Right hindlimb (tissue), 1 donor: ENCODE results near the gene DNAJC1.
"Not testable (repeated sequence)": the region's sequence is repeated elsewhere in the genome, so short reads cannot be mapped to it uniquely, and the experiment has no call there.

ENCODE experiments used
- DNase-seq: peaks from one replicate; pipeline ENCODE4 v3.0.0-alpha.2; 2018

The DNAJC1 gene, protein sequence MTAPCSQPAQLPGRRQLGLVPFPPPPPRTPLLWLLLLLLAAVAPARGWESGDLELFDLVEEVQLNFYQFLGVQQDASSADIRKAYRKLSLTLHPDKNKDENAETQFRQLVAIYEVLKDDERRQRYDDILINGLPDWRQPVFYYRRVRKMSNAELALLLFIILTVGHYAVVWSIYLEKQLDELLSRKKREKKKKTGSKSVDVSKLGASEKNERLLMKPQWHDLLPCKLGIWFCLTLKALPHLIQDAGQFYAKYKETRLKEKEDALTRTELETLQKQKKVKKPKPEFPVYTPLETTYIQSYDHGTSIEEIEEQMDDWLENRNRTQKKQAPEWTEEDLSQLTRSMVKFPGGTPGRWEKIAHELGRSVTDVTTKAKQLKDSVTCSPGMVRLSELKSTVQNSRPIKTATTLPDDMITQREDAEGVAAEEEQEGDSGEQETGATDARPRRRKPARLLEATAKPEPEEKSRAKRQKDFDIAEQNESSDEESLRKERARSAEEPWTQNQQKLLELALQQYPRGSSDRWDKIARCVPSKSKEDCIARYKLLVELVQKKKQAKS

DNA sequence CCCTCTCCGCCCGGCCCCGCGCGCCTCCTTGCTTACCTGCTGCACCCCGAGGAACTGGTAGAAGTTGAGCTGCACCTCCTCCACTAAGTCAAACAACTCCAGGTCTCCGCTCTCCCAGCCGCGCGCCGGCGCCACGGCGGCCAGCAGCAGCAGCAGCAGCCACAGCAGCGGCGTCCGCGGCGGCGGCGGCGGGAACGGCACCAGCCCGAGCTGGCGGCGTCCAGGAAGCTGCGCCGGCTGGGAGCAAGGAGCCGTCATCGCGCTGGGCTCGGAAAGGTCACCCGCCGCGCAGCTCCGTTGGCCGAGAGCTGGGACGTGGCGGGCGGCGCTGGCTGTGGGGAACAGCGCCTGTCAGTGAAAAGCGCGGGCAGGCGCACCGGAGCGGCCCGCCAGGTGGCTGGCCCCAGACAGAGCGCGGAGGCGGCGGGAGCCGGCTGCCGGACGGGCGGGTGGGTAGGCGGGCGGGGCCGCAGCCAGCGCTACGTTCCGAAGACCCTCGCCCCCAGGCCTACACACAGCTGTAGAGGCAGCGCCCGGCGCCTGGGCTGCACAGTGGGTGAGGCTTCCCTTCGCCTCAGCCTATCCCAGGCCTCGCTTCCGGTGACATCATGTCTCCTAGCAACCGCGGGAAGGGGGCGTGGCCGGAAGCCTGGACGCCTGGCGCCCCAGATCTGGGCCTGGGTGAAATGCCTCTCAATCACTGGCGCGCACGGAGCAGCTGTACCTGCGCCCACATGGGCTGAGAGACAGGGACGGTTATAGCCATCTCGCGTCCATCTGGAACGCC, at the start of gene DNAJC1:
DNAJC1 (minus strand) TSS at position 554 of the 787 bp plus-strand sequence; CDS start at position 258, 296 bp downstream.
- peak; percentile 99 for DNase-seq

DNA sequence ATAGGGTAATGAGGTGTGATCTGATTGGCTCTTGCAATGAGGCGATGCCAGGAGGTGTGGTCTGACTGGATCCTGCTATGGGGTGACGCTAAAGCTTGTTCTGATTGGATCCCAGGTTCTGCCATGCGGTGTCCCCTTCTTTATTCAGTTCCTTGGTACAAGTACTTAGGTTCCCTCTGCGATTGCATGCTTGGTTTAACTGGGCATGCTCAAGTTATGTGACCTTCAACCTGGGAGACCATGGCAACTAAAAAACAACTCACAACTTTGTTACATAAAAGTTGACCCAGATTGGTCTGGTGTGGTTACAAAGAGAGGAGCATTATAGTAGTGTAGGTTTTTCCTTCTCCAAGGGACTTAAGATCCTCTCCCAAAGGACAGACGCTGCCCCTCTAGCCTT, 49.5 kb upstream of the DNAJC1 start:
- no peak for DNase-seq

DNA sequence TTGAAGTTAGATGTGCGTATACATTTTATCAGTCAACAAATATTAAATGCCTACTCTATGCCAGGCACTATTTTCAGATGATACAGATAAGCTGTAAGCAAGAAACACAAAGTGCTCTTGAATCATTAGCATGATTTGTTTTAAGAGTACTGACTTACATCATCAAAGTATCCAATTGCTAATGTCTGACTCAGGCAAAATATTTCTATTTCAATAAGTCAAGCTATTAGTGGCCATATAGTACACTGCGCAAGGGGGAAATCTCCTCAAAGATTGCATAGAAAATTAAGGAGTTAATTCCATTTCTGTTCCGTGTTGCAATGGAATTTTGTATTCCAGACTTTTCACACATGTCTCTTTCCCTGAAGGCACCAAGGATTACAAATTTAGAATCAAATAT, 46.1 kb upstream of the DNAJC1 start:
- DNase-seq, result no peak

DNA sequence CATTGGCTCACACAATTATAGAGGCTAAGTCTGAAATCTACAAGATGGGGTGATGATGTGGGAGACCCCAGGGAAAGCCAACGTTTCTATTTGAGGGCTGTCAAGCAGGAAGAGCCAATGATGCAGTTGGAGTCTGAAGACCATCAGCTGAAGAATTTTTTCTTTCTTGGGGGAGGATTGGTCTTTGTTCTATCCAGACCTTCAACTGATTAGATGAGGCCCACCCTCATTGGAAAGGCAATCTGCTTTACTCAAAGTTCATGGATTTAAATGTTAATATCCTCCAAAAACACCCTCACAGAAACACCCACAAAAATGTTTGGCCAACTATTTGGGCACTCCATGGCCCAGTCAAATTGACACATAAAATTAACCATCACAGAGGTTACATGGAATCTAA, 44.3 kb upstream of the DNAJC1 start:
- DNase-seq, result no peak

DNA sequence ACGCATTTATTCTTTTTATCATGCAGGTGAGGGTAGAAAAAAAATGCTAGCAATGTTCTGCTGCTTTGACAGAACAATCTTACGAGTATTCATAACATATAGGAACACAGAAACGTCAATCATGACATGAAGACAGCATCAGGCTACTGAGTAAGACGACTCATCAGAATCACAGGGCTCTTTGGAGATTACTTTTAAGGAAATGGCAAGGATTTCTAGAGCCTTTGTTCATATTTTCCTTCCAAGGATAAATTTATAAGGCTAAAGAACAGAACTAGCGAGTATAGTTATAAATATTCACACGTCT, 39.8 kb upstream of the DNAJC1 start:
- DNase-seq, result no peak

DNA sequence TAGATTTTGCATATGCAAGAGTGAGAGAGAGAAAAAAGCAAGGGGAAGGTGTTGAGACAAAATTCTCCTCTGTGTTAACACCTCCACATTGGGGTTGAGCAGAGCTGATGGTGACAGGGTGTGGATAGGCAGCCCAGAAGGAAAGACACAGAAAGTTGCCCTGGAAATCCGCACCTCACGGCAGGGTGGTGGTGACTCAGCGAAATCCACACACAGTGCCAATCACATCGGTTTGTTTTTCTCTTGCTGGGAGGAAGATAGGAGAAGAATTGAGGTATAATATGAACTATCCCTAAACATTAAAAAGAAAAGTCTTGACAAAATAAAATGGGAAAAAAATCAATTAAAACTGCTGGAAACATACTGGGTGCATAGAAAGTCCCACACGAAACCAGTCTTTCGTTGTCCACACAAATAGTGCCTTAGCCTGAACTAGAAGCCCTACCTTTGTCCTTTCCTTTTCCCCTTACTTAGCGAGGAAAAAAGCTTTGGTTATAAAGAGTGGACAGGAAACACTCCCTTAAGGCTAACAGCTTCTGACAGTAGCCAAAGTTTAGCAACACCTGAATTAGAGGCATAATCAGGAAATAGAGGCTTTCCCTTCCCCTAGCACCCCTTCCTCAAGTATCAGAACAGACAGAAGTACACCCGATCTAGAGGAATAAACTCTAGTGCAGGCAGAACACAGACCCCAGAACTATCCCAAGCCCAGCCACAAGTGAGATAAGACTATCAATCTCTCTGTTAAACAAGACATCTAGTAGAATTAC, 39.2 kb upstream of the DNAJC1 start:
- DNase-seq, result no peak

DNA sequence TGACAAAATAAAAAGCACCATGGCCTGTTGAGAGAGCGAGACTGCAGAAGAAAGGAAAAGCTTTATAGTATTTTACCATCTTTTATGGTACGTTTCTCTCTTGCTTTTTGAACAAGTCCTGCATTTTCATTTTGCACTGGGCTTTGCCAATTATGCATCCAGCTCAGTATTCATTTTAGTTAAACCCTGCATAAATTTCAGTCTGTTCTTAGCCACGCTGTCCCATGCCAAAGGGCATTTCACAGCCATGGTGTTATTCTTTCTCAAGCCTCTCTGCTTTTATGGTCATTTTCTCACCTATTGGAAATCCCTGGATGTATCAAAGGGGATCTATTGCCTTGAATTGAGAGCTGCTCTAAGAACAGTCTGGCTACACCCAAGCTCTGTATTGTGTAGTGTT, 30.8 kb upstream of the DNAJC1 start:
- no peak for DNase-seq

DNA sequence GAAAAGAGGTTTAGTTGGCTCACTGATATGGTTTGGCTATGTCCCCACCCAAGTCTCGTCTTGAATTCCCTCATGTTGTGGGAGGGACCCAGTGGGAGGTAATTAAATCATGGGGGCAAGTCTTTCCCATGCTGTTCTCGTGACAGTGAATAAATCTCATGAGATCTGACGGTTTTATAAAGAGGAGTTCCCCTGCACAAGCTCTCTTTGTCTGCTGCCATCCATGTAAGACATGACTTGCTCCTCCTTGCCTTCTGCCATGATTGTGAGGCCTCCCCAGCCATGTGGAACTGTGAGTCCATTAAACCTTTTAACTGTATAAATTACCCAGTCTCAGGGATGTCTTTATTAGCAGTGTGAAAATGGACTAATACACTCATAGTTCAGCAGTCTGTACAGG, 28.7 kb upstream of the DNAJC1 start:
- not testable (repeated sequence) for DNase-seq

DNA sequence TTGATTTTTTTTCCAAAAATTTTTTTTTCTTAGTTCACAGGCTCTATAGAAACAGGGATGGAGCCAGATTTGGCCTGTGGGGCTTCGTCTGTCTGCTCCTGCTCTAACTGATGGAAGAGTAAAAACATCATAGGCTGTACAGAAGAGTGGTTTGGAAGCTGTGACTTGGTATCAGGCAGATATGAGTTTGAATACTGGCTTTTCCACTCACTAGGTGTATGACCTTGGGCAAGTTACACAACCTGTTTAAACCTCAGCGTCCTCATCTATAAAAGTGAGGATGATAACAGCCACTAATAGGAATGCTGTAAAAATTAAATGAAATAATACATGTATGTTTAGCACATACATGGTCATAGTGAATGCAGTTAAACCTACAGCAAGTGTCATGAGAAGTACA, 26.9 kb upstream of the DNAJC1 start:
- DNase-seq, result no peak

DNA sequence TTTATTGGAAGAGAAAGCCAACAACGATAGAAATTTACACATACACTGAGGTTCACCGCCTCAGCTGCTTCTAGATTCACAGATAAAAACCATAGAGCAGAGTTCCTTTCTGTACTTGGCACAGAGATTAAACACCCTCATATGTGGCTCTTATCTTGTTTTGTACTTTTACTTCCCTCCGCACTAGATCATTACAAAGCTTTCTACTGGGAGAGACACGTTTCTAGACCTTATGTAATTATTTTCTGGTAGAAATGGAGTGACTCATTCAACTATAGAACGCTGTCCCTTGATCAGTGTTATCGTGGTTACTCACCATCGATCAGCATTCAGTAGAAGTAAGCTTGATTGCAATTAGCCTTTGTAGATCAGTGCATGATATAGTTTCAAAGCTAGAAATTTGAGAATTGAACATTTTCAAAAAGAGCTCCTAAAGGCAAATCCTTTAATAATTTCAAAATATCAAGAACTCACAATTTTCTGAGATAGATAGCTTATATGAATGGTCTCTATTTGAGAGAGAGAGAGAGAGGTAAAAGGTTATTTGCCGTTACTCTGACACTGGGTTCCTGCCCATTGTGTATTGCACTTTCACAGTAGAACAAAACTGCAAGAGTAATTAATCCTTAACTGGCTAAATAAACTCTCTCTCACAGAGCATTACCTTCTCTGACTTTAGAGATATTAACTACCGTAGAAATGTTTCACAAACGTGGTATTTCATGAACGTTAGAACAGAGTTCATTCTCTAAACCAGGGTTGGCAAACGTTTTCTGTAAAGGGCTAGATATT, 26.1 kb upstream of the DNAJC1 start:
- DNase-seq, result no peak

DNA sequence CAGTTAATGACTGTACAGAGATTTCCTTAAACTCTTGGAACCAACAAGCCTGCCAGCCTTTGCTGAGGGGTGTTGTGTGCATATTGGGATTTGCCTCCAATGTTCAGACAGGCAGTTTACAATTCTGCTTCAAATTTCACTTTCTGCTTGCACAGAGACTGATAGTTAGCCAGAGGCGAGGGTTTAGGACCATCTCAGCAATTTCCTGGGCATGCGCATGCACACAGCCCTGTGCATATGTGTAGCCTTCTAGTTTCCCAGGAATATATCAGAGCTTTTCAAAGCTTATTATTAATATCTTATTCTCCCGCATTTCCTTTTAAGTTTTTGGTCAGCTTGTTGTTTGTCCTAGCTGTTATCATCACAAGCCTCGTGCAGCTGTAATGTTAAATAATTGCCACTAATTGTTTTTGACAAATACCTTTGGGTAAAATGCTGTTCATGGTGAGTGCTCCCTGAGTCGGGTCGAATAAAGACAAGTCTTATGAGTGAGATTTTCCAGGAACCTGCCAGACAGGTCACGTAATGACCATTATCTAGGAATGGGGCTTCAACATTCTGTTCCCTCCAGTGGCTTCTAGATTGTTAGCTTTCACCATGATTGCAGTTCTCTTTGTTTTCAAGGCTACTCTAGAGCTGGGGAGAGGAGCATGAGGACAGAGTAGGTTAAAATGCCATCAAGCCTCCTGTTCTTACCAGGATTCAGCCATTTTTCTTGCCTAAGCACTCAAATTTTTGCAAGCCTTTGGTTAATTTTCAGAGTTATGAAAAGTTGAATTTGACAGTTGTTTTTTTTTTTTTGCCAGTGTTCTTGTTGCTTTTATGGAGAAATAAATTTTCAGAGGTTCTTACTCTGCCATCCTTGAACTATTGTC, 24.1 kb upstream of the DNAJC1 start:
- DNase-seq, result no peak

DNA sequence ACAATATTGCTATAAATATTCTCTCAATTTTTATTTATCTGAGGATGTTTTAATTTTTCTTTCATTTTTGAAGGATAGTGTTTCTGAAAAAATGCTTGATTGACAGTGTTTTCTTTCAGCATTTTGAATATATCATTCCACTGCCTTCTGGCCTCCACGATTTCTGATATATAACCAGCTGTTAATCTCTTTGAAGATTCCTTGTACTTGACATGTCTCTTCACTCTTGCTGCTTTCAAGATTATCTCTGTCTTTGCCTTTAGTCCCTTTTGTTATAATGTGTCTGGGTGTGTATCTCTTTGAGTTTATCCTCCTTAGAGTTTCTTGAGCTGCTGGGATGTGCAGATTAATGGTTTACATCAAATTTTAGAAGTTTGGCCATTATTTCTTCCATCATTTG, 22.8 kb upstream of the DNAJC1 start:
- no peak for DNase-seq

DNA sequence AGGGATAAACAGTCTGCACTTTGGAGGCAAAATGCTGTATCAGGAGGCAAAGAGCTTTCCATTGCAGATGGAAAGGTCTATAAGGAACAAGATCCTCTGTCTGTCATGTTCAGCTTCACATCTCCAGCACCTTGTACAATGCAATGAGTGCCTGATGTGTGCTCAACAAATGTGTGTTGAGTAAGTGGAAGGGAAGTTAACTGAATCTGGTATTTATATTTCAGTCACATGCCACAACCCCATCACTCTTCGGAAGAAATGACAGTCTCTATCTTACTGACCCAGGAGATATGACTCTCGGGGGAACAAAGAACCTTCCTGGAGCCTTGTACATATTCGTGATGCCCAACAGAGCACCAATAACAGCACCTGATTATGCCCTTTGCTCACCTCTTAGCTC, 20.0 kb upstream of the DNAJC1 start:
- no peak for DNase-seq

DNA sequence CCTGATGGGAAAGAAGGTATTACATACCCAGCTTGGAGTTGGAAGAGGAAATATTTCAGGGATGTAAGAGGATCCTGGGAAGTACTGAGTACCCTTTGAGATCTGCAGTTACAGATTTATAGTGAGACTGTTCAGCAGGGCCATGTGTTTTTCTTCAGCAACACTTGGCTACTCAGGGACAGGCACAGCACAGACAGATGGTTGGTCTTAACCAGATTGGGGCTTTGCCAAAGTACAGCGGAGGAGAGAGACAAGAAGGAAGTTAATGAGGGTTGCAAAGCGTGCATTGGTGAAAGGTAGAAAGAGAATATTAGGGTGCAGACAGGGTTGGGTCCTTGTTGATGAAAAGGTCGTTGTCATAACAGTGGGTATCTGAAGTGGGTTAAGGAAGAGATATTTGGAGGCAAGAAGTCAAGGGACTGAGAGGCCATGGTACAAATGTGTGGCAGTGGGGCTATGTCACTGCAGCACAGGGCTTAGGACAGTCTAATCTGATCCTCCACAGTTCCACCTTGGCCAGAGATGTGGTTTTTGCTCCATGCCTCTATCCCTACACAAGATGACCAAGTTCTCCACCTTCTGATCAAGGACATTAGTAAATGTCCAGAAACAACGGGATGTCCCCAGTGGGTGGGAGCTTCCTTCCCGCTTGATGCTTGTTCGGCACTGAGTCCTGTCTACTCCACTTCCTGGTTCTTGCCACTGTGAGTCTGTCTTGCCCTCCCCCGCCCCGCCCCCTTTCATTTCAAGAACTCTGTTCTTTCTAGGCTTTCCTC, 18.9 kb upstream of the DNAJC1 start:
- DNase-seq, result no peak

DNA sequence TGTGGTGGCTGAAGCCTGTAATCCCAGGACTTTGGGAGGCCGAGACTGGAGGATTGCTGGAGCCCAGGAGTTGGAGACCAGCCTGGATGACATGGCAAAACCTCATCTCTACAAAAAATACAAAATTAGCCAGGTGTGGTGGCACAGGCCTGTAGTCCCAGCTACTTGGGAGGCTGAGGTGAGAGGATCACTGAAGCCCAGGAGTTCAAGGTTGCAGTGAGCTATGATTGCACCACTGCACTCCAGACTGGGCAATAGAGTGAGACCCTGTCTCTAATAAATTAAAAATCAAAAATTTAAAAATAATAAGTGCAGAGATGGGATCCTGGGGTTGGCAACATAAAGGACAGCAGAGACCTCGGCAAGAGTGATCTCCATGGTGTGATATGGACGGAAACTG, 17.6 kb upstream of the DNAJC1 start:
- DNase-seq, result not testable (repeated sequence)

DNA sequence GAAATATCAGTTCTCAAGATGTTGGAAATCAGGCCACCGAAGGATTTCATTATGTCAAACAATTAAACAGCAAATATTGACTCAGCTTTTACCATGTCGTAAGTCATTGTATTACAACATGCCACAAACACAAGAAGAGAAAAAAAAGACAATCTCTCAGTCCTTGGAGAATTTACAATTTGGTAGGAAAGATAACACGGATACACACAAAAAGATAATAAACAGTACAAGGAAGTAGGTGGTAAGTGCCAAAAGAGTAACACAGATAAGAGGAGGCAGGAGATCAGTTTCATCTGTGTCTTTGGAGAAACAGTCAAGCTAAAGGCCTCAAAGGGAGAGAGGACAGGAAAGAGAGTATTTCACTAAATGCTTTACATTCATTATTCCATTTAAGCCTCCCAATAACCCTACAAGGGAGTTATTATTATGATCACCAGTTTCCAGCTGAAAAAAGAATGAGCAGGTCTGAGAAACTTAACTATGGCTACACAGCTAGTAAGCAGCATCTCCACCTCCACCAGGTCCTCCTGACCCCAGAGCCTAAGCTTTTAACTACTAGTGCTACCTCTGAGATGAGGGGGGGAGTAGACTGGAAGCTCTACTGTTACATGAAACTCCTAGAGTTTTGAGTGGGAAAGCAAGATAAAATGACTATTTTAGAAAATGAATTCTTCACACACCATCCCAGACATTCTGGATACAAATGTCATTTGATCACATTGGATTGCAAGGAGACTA, 13.9 kb upstream of the DNAJC1 start:
- DNase-seq, result no peak

DNA sequence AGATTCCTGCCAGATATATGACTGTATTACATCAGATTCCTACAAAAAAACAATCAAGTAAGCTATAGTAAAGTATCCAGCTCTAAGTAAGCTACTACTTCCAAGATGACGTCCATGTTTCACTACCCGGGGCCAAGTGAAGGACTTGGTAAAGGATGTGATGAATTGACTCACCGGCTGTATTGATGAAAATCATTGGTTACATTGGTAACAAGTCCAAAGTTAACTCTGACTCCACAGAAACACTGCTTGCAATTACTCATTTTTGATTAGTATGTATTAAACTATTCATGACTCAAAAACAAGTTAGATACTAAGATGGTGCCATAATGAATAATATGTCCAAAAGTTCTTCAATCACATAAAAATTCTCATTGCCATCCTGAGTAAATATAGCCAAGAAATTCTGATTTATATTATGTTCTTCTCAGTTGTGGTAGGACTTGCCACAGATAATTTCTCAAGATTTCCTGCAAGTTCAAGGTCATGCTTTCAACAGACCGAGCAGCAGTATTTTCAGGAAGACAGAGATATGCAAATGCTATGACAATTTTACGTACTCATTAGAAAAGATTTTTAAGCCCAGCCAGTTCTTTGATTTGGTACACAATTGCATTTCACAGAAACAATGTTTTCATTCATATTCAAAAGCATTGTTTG, 12.6 kb upstream of the DNAJC1 start:
- DNase-seq, result no peak

DNA sequence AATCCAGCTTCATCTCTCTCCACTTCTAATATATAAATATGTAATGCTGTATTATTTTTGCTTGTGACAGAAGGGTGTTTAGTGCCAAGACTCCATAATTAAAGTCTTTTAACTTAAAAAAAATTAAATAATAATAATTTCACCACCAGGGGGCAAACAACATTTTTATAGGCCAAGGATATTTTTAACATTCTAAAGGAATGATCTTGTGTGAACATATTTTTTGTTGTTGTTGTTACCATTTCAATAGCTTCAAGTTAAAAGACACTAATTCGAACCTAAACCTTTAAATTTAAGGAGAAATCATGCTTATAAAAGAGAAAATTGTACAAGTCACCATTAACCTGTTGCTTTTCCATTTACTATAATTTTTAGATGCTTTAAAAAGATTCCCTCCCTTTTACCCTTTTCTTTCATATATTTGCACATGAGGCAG, 7.5 kb upstream of the DNAJC1 start:
- no peak for DNase-seq

DNA sequence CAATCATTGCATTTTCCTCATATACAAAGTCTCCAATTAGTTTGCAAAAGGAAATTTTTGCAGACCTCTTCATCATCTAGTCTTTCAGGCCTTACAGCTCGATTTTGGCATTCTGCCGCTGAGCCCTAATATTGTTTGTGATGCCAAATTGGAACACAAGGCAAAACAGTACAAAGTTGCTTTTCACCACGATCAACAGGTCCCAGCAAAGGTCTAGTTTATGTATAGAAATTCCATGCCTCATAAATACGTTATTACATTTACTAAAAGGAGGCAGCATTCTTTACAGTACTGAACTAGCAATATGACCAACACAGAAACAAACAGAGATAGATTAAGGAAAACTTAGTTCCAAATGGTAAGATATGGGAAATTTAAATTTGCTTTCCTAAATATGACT, 7.0 kb upstream of the DNAJC1 start:
- no peak for DNase-seq
